NB4 (cell line): ENCODE measurements around the gene CCBE1.

Experiments
- DNase-seq: peaks from one replicate; pipeline ENCODE4 v3.0.0; 2010; ENCODE audit warnings: low read depth
- H3K4me3 ChIP-seq: one replicate; pipeline ENCODE4 v1.5.1; 2011; ENCODE audit warnings: mild to moderate bottlenecking, low read depth, low read length, moderate library complexity
- MYC ChIP-seq: IDR thresholded peaks from 2 replicates; pipeline ENCODE4 v1.6.1; 2011; ENCODE audit warnings: low read depth, low read length
- POLR2A ChIP-seq: IDR thresholded peaks from 2 replicates; pipeline ENCODE4 v1.6.1; 2011; ENCODE audit warnings: mild to moderate bottlenecking; ENCODE audit not compliant: insufficient read length; ENCODE audit errors: extremely low read depth
- TF ChIP-seq, protein P1 (sequence below): IDR thresholded peaks from 2 replicates; pipeline ENCODE4 v1.6.1; 2011; ENCODE audit warnings: low read depth, low read length
- TF ChIP-seq, protein P2 (sequence below): IDR thresholded peaks from one replicate; pipeline ENCODE4 v1.5.1; 2012; ENCODE audit warnings: low read depth, low read length

Gene CCBE1

DNA sequence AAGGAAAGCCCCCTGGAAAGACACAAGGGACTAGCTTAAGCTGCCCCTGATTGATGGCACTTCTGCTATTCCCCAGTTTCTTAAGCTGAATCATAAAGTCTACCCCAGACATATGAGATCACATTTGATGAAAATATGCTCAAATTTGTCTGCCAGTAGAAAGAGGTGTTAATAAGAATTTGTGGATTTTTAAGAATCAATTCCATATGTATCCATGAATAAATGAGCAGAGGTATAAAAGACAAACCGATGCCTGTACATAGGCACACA lies 119.9 kb downstream of the CCBE1 start:
- H3K4me3 ChIP-seq: no peak overlapping the region
- no peak for DNase-seq
- TF ChIP-seq, protein P1, sequence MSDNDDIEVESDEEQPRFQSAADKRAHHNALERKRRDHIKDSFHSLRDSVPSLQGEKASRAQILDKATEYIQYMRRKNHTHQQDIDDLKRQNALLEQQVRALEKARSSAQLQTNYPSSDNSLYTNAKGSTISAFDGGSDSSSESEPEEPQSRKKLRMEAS: no peak
- TF ChIP-seq MYC: no peak
- TF ChIP-seq POLR2A: no peak
- TF ChIP-seq, protein P2, sequence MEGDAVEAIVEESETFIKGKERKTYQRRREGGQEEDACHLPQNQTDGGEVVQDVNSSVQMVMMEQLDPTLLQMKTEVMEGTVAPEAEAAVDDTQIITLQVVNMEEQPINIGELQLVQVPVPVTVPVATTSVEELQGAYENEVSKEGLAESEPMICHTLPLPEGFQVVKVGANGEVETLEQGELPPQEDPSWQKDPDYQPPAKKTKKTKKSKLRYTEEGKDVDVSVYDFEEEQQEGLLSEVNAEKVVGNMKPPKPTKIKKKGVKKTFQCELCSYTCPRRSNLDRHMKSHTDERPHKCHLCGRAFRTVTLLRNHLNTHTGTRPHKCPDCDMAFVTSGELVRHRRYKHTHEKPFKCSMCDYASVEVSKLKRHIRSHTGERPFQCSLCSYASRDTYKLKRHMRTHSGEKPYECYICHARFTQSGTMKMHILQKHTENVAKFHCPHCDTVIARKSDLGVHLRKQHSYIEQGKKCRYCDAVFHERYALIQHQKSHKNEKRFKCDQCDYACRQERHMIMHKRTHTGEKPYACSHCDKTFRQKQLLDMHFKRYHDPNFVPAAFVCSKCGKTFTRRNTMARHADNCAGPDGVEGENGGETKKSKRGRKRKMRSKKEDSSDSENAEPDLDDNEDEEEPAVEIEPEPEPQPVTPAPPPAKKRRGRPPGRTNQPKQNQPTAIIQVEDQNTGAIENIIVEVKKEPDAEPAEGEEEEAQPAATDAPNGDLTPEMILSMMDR: no peak

DNA sequence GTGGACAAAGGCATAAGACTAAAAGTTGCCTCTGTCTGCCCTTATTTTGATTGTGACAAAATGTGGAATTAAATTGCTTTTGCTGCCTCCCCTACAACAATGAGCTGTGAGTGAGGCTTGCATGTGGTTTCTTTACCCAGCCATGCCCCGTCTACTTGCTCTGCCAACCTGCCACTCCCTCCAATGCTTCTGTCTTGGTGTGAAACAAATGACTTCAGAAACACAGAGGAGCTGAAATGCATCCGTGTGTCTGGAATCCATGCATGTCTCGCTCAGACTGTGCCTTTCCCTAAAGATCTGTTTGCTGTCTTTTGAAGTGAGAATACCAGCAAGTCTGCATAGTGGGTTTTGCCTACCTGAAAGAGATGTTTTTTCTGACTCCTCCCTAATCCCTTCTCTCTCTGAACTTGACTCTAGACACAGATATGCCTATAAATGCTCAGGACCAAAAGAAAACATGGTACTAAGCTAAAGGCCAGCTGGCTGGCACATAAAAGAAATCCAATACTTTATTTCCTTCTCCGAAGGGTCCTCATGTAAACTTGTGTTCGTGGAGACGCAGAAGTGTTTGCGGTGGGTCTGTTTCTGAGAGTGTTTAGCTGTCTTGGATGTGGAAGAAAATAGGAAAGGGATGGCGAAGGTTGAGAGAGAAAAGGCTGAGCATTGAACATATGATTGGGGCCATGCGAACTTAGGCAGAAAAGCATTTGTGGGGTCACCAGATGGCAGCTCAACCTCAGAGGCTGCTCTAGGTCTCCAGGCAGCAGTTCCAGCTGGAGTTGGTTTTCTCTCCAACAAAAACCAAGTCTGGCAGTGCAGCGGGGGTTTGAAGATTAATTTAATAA lies 120.5 kb downstream of the CCBE1 start:
- no peak overlapping the region for H3K4me3 ChIP-seq
- no peak for DNase-seq
- TF ChIP-seq MYC: no peak
- TF ChIP-seq POLR2A: no peak
- TF ChIP-seq, protein P1: no peak

GRCh38 chr18:59575995-59576394 lies 121.2 kb downstream of the CCBE1 start:
- DNase-seq: no peak
- TF ChIP-seq, protein P2: no peak
- TF ChIP-seq POLR2A (no peak), MYC (no peak)
- TF ChIP-seq, protein P1: no peak
- H3K4me3 ChIP-seq: no peak overlapping the region

DNA sequence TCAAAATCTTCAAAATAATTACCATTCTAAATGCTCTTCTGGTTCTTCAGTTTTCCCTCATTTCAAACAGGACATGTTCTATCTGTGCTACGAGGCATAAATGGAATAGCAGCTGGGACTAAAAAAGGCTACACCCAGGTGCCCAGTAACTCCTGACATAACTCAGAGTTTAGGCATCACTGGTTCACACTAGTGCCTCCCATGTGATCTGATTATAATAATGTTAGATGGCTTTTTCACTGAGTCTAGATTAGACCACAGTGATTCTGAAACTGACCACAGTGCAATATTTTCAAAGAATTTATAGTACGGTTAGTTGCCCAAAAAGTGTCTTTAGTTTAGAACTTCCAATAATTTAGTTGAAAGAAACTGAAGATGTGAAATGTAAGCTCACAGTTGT lies 123.3 kb downstream of the CCBE1 start:
- no peak overlapping the region for H3K4me3 ChIP-seq
- TF ChIP-seq, protein P2: no peak
- TF ChIP-seq, protein P1: no peak
- TF ChIP-seq POLR2A (no peak), MYC (no peak)
- DNase-seq: no peak

GRCh38 chr18:59571902-59572301 lies 125.3 kb downstream of the CCBE1 start:
- TF ChIP-seq, protein P2: no peak
- TF ChIP-seq, protein P1: no peak
- TF ChIP-seq POLR2A: no peak
- TF ChIP-seq MYC: no peak
- H3K4me3 ChIP-seq: no peak overlapping the region
- DNase-seq: no peak

GRCh38 chr18:59570796-59571195 lies 126.4 kb downstream of the CCBE1 start:
- no peak overlapping the region for H3K4me3 ChIP-seq
- DNase-seq: no peak
- TF ChIP-seq, protein P2: no peak
- TF ChIP-seq, protein P1: no peak
- TF ChIP-seq POLR2A (no peak), MYC (no peak)
